ENCODE results near the gene ZC3H18. TPM values are rescaled to one million over a fixed set of nuclear protein-coding genes. Genes with fewer than 3 reads are reported as not detected.

Gene ZC3H18
- total and polyA plus RNA-seq, 8 donors, result 15.5 to 312 (median 19.0) TPM

DNA sequence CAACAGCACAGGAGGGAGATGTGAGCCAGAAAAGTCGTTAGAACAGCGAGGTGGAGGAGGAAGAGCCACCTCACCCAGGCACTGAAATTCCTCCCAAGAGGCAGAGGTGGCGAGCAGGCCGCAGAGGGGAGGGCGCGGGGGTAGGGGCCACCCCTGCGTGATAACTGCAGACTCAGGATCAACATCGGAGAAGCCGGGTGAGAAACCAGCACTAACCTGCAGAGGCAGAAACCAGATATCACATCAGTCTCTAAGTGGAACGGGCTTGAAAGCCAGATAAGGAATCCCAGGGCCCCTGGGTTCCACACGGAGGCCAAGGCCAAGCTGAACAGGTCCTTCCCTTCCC is 39.4 kb upstream of the ZC3H18 start:
- Histone ChIP-seq H3K27ac (no peak overlapping the region), H3K4me1 (peaks cover 29 to 63% (median 49%) of the 10 kb centered on the region in 4 donors), H3K36me3 (peaks cover 4 to 67% (median 58%) of the 10 kb centered on the region in 4 donors), H3K4me3 (no peak overlapping the region), H3K27me3 (peaks cover 0 to 8% (median 0%) of the 10 kb centered on the region in 3 donors), H3K9me3 (no peaks in the 10 kb centered on the region)
- DNase-seq, result peak in 1 of 2 donors; percentile 69
- TF ChIP-seq POLR2A (IDR thresholded peaks at IDR 0.05) (no peak), EP300 (IDR thresholded peaks at IDR 0.05) (no peak), POLR2AphosphoS5 (IDR thresholded peaks at IDR 0.05) (no peak)
- TF ChIP-seq, protein P1, sequence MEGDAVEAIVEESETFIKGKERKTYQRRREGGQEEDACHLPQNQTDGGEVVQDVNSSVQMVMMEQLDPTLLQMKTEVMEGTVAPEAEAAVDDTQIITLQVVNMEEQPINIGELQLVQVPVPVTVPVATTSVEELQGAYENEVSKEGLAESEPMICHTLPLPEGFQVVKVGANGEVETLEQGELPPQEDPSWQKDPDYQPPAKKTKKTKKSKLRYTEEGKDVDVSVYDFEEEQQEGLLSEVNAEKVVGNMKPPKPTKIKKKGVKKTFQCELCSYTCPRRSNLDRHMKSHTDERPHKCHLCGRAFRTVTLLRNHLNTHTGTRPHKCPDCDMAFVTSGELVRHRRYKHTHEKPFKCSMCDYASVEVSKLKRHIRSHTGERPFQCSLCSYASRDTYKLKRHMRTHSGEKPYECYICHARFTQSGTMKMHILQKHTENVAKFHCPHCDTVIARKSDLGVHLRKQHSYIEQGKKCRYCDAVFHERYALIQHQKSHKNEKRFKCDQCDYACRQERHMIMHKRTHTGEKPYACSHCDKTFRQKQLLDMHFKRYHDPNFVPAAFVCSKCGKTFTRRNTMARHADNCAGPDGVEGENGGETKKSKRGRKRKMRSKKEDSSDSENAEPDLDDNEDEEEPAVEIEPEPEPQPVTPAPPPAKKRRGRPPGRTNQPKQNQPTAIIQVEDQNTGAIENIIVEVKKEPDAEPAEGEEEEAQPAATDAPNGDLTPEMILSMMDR (IDR thresholded peaks at IDR 0.05), result no peak
- WGBS, 5 donors, result 33 to 63% (median 37%) methylated on average over 11 of the region's 11 CpGs
- intact Hi-C loops (cut with DNase I; ENCODE audit: low total_unique reads), result no loop called here

DNA sequence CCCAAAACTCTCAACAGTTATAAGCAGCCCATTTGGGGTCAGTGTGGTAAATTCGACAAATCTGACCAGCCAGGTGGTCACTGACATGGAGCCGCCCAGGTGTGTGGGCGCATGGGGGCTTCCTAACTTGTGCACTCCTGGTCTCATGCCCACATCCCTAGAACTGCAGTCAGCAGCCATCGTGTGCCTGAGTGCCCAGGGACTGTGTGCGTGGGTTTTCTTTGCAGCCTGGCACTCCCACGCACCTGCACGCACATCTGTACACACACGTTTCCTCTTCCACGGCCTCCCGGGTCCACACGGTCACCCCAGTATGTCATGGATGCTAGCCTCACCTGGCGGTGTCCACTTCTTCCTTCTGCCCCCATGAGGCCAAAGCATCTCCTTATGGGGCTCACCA is 38.9 kb upstream of the ZC3H18 start:
- no peak overlapping the region for H3K4me3 ChIP-seq
- DNase-seq, result peak in 1 of 2 donors; percentile 24
- peaks cover 0 to 6% (median 0%) of the 10 kb centered on the region in 3 donors for H3K27me3 ChIP-seq
- H3K27ac ChIP-seq, result no peak overlapping the region
- no peaks in the 10 kb centered on the region for H3K9me3 ChIP-seq
- 78 to 82% (median 80%) methylated on average over 12 of the region's 12 CpGs for WGBS, 5 donors
- TF ChIP-seq, protein P1 (IDR thresholded peaks at IDR 0.05), result no peak
- TF ChIP-seq POLR2AphosphoS5 (IDR thresholded peaks at IDR 0.05), result no peak
- no peak for TF ChIP-seq POLR2A (IDR thresholded peaks at IDR 0.05)
- no peak for TF ChIP-seq EP300 (IDR thresholded peaks at IDR 0.05)
- H3K4me1 ChIP-seq, result peaks cover 24 to 58% (median 44%) of the 10 kb centered on the region in 4 donors
- intact Hi-C loops (cut with DNase I; ENCODE audit: low total_unique reads), result no loop called here
- peaks cover 4 to 71% (median 58%) of the 10 kb centered on the region in 4 donors for H3K36me3 ChIP-seq

DNA sequence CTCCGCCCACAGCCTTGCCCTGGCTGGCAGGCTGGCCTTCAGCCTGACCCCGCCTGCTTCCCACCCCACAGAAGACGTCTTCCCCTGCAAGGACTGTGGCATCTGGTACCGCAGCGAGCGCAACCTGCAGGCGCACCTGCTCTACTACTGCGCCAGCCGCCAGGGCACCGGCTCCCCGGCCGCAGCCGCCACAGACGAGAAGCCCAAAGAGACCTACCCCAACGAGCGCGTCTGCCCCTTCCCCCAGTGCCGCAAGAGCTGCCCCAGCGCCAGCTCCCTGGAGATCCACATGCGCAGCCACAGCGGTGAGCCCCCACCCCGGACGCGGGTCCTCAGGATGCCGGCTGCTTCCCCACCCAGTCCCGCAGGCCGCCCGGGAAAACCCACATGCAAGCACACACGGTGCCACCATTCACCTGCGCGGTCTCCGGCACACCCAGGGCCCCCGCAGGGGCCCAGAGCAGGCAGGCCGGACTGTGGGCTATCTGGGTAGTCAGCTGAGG is 38.2 kb upstream of the ZC3H18 start:
- intact Hi-C loops (cut with DNase I; ENCODE audit: low total_unique reads), result no loop called here
- peaks cover 0 to 3% (median 0%) of the 10 kb centered on the region in 3 donors for H3K27me3 ChIP-seq
- H3K27ac ChIP-seq, result no peak overlapping the region
- TF ChIP-seq POLR2A (IDR thresholded peaks at IDR 0.05), result no peak
- no peak for TF ChIP-seq EP300 (IDR thresholded peaks at IDR 0.05)
- TF ChIP-seq, protein P1 (IDR thresholded peaks at IDR 0.05), result no peak
- TF ChIP-seq POLR2AphosphoS5 (IDR thresholded peaks at IDR 0.05), result no peak
- H3K36me3 ChIP-seq, result peaks cover 4 to 71% (median 58%) of the 10 kb centered on the region in 4 donors
- H3K4me3 ChIP-seq, result no peak overlapping the region
- DNase-seq, result peak in 1 of 2 donors; percentile 44
- 86 to 91% (median 88%) methylated on average over 19 to 34 of the region's 34 CpGs for WGBS, 5 donors
- peaks cover 21 to 58% (median 37%) of the 10 kb centered on the region in 4 donors for H3K4me1 ChIP-seq
- H3K9me3 ChIP-seq, result no peaks in the 10 kb centered on the region

DNA sequence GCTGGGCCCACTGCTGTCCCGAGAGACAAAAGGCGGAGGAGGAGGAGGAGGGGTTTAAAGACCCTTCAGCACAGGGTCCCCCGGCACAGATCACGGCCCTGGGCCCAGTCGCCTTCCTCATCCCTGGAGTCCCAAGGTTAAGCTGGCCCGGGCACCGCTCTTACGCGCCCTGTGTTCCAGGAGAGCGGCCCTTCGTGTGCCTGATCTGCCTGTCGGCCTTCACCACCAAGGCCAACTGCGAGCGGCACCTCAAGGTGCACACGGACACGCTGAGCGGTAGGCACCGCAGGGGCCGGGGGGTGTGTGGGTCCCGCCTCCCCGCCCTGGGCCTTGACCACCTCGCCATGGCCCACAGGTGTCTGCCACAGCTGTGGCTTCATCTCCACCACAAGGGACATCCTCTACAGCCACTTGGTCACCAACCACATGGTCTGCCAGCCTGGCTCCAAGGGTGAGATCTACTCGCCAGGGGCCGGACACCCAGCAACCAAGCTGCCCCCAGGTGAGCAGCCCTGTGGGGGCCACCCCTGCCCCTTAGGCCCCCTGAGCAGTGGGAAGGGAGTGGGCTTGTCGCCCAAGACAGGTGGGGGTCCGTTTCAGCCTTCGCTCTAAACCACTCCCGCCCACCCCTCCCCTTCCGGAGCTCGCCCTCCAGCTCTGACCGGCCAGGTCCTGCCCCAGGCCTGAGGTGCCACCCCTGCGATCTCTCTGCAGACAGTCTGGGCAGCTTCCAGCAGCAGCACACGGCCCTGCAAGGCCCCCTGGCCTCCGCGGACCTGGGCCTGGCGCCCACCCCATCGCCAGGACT is 37.6 kb upstream of the ZC3H18 start:
- TF ChIP-seq, protein P1 (IDR thresholded peaks at IDR 0.05), result no peak
- TF ChIP-seq POLR2A (IDR thresholded peaks at IDR 0.05) (no peak), EP300 (IDR thresholded peaks at IDR 0.05) (no peak), POLR2AphosphoS5 (IDR thresholded peaks at IDR 0.05) (no peak)
- Histone ChIP-seq H3K9me3 (no peaks in the 10 kb centered on the region), H3K4me3 (peak overlapping the region; percentile 41 to 69 (median 57)), H3K36me3 (peaks cover 4 to 71% (median 58%) of the 10 kb centered on the region in 4 donors), H3K27ac (peak overlapping the region in 1 of 5 donors; percentile 27), H3K4me1 (peaks cover 15 to 52% (median 31%) of the 10 kb centered on the region in 4 donors), H3K27me3 (peaks cover 0 to 2% (median 0%) of the 10 kb centered on the region in 3 donors)
- DNase-seq, result peak in 1 of 2 donors; percentile 49
- intact Hi-C loops (cut with DNase I; ENCODE audit: low total_unique reads), result no loop called here
- 82 to 85% (median 83%) methylated on average over 4 to 37 of the region's 37 CpGs for WGBS, 5 donors

Data from stomach (tissue), 9 donors.